NCI-H1417 treated with DMSO at 0.1 percent for 48 hours (cell line): Measurements from ENCODE around the gene RAD54L.
"Not testable (repeated sequence)": the region's sequence is repeated elsewhere in the genome, so short reads cannot be mapped to it uniquely, and the experiment has no call there.

Experiments
- DNase-seq: peaks from one replicate; lab custom pipeline; 2025; lab: John Stamatoyannopoulos, UW

The RAD54L gene

DNA sequence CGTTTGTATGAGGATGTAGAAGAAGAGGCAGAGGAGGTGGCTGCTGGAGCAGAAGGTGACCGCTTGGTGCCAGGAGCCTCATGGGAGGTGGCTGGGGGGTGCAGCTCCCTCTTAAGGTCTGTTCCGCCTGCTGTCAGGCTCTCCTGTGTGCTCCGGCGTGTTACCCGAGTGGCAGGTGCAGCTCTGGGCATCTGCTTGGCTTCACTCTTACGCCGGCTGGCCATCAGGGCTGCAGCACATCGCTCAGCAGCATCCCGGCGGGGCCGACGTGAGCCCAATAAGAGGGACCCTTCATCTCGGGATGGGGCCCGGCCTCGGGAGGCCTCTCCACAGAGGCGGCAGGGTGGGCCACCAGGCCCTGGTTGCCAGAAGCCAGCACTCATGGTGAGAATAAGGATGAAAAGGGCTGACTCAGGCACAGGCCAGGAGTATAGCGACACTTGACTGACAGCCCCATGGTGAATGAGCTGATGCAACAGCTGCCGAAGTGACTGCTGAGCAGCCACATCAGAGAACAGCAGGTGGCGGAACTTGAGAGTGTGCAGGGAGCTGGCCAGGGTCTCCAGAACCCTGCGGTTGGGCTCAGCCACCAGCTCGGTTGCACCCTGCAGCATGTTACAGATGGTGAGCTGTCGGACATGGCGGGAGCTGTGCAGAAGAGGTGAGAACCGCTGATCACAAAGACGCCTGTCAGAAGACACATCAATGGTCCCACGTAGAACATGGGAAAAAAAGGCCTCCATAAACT, 38.3 kb downstream of the RAD54L start:
- DNase-seq: peak; percentile 15

DNA sequence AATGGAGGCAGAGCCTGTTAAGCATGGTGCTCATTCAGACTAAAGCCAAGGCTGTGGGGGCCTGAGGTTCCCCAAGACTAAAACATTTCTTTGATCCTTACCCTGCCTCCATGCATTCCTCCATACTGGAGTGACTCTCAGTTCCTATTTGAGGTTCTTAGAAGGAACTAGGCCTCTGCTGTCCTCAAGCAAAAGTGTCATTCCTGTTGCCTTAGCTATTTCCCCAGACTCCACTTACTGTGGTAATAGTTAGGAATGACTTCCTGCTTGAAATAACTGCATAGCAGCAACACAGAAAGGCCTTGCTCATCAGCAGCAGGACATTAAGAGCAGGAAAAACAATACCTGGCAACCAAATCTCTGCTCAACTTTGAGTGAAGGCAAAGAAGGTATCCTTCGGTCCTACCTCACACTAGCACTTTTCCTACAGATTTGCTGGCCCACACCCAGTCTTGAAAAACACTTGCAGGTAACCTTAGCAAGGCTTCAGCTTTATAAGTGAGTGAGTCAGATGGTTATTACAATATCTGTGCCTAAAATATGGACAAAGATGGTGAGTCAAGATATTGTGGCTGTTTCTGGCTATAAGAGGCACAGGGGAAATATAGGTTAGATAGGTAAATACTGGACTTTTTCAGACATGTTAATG, 41.0 kb downstream of the RAD54L start:
- DNase-seq: no peak

DNA sequence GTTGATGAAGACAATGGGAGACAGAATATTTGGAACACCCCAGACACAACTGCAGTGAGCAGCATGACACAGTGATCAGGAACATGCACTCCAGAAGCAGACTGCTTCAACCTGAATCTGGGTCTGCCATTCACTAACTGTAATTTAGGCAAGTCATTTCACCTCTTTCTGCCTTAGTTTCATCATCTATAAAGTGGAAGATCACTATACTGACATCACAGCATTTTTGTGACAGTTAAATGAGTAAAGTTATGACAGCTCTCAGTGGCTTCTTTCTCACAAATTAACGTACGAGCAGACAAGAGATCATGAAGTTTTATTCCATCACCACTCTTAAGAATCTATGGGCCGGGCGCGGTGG, 41.6 kb downstream of the RAD54L start:
- no peak for DNase-seq

DNA sequence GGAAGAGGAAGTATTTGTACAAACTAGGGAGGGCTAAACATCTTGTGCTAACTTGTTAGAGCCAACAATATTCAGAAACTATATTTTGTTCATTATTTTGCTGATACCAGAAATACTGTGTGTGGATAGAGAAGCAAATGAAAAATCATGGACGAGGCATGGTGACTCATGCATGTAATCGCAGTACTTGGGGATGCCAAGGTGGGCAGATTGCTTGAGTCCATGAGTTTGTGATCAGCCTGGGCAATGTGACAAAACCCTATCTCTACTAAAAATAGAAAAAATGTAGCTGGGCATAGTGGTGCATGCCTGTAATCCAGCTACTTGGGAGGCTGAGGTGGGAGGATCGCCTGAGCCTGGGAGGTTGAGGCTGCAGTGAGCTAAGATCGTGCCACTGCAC, 42.4 kb downstream of the RAD54L start:
- no peak for DNase-seq

DNA sequence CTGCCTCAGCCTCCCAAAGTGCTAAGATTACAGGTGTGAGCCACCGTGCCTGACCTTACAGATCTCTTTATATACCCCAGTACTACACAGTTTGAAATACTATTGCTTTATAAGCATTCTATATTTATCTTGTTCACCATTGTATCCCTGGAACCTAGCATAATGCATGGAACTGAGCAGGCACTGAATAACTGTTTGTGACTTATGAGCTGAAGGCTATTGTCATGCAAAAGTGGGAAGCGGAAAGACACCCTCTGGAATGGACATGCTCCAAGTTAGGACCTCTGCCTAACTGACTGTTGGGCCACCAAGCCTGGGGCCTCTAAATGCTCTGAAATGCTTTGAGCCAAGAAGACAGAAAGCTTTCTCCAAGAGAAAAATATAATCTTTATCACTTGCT, 47.7 kb downstream of the RAD54L start:
- DNase-seq: no peak

DNA sequence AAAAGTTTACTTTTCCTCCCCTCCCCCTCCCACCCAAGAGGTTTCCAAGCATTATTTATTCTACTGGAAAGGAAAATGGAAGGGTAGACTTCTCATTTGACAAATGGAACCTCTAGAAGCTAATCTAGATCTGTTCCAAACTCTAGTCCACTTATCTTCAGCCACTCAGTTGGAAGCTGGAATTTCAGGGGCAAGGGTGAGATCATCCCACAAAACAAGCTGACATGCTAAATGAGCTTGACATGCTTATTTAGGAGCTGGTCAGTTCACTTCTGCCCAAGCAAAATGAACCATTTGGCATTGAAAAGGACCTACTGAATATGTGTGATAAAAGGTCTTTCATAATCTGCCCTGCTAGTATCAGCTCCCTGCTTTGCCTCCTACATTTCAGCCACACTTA, 50.8 kb downstream of the RAD54L start:
- no peak for DNase-seq

DNA sequence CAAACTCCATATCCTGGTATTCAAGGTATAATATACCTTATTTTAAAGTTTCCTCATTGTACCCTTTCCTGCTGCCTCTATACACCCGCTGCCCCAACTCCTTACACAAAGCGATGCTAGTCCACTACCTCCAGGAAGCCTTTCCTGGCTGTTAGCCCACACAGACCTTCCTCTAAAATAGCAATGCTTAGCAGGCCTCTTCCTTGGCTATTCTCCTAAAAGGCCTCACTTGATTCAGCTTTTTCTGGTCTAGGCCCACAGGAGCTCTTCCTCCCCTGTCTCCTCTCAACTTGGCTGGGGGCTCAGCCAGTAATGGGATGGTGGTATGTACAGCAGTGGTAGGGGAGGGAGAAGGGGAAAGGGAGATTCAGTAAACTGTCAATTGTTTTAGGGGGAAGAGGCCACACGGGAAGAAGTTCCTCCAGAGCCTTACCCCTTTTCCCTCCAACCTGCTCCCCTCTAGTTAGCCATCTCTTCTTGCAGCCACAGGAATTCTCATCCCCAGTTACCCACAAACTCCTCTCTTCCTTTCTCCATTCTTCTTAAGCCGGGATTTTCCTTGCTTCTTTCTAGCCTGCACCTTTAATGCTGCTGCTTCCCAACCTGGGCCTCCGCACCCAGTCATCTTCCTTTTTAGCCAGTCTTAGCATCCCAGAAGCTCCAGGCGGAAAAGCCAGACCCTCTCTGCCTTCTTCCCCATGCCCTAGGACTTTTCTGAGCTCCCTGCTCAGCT, 53.3 kb downstream of the RAD54L start:
- DNase-seq: no peak

DNA sequence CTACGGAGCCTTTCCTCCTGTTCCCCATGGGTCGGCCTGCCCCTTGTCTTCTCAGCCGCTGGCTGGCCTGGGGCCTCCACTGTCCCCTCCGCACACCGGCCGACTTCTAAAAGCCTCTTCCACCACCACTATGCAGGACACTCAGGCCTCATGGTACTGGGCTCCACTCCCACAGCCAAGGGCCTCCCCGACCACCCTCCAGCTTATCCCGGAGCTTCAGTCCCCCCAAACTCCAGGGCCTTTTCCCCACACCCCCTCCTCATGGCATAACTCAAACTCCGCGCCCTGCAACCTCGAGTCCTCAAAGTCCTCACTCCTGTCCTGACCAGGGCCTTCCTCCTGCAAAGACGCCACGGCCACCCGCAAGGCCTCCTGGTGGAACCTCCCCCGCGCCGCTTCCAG, 53.8 kb downstream of the RAD54L start:
- DNase-seq: no peak

DNA sequence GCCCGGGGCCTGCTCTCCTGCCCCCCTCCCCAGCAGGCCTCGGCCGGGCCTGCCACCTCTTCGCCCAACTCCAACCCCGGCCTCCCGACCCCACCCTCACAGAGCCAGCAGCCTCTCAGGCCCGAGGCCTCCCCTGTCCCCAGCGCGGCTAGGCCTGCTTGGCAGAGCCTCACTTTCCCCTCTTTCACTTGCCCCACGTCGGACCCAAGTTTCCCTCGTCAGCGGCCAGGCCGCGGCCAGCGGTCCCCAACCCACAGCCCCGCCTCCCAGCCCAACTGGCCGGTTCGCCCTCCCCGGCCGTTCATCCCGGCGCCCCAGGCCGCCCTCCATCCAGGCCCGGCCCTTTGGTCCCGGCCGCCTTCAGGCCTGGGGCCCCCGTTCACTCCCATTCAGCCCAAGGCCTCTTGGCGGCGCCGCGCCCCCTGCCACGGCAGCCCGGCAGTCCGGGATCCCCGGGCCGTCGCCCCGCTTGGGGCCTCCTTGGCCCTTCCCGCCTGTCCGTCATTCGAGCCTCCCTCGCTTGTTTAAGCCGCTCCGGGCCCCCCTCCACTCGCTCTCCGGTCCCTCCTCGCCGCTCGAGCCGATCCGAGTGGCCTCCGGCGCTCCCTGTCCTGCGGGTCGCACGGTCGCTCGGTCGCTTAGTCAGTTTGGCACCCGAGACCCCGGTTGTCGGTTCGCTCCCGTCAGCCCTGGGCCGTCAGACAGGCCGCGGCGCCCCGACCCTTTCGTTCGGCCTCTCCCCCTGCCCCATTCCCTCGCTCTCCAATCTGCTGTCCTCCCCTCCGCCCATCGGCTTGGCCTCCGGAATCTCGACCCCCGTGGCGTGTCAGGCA, 54.5 kb downstream of the RAD54L start:
- no peak for DNase-seq

DNA sequence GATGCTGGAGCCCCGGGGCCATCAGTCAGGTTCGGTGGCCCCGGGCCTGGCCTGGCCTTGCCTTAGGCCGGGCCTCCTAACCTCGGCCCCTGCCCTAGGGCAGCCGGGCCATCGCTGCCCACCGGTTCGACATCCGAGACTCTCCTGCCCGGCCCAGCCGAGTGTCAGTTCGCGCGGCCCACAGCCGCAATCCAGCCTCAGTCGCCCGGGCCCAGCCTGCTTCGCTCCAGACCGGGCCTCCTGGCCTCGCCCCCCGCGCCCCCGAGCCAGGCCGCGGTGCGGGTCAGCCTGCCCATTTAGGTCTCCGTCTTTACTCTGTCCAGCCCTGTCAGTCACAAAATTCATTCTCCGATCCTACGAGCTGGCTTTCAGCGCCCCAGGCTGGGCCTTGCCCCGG, 55.1 kb downstream of the RAD54L start:
- no peak for DNase-seq

DNA sequence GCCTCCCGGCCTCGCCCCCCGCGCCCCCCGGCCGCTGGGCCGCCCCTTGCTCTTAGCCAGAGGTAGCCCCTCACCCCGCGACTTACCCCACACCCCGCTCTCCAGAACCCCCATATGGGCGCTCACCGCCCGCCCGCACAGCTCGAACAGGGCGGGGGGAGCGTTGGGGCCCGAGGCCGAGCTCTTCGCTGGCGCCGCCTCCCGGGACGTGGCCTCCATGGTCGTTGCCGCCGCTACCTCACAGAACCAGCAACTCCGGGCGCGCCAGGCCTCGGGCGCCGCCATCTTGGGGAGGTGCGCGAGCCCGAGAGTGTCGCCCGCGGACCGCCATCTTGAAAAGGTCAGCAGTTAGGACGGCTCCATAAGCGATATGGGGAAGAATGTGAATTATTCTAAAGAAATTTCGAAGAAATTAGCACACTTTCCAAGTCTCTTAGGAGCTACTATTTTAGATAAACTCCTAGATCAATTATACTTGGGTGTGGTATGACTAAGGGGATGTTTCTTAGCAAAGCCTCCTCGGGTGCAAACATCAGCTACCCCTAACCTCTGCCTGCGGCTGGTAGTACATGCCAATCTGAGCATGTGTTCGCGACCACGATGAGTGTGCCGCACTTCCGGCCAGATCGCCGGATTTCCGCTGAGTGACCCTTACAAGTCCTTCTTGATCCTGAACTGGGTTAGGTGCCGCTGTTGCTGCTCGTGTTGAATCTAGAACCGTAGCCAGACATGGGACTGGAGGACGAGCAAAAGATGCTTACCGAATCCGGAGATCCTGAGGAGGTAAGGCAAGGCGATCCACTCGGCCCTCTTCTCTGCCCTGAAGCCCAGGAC, 55.7 kb downstream of the RAD54L start, which contains the start of the genes LRRC41 and UQCRH:
LRRC41 (minus strand) TSS at position 579 of the 834 bp plus-strand sequence; CDS start at position 285, 294 bp downstream.
UQCRH (plus strand) TSS at position 661 of the 834 bp plus-strand sequence; CDS start at position 730, 69 bp downstream.
- peak; percentile 81 for DNase-seq

DNA sequence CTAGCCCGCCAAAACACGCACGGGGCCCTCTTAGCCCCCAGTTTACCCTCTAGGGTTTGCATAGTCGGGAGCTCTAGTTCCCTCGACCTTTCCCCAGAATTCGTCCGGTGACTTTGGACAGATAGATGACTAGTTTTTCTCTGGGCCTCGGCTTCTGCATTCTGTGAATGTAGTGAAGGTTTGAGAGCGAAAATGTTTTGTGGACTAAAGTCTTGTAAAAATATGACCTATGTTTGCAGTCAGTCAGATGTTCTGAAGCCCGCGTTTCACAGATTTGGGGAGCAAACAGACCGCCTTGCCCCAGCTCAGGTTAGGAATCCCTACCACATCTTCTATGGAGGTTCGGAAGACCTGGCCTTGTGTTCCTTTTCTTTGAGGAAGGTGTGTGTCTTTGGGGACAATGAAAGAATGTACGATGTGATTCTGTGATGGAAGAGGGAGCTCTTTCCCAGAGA, 56.3 kb downstream of the RAD54L start:
- DNase-seq: no peak

DNA sequence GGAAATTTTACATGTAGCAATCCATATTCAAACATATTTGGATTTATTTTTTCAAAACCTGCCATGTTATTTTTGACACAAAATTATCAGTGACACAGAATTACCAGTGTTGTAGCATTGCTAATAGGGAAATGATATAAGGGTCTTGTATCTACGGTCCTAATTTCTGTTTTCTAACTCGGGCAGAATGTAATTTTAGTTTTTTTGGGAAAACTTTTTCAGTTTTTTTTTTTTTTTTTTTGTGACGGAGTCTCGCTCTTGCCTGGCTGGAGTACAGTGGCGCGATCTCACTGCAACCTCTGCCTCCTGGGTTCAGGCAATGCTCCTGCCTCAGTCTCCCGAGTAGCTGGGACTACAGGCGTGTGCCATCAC, 58.6 kb downstream of the RAD54L start:
- DNase-seq: no peak

DNA sequence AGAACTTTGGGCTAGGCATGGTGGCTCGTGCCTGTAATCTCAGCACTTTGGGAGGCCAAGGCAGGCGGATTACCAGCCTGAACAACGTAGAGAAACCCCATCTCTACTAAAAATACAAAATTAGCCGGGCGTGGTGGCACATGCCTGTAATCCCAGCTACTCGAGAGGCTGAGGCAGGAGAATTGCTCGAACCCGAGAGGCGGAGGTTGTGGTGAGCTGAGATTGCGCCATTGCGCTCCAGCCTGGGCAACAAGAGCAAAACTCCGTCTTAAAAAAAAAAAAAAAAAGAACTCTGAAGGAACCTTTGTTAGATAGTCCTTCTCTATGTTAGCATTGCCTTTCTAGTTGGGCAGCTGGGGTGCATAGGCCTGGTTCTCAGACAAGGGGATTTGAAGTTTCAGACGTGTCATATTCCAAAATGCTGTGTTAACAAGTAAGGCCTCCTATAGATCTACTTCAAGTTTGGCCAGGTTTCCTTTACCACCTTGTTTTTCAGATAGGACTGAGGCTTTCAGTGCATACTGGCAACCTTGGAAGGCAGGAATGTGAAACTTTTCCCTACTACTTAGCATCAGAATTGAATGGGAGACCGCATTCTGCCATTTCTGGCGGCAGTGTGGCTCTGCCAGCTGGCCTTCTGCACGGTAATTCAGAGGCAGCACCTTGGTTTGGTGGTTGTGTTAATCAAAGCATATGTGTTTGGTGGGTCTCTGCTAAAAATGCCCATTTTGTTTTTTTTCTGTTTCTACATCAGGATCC, 62.0 kb downstream of the RAD54L start:
- no peak for DNase-seq

DNA sequence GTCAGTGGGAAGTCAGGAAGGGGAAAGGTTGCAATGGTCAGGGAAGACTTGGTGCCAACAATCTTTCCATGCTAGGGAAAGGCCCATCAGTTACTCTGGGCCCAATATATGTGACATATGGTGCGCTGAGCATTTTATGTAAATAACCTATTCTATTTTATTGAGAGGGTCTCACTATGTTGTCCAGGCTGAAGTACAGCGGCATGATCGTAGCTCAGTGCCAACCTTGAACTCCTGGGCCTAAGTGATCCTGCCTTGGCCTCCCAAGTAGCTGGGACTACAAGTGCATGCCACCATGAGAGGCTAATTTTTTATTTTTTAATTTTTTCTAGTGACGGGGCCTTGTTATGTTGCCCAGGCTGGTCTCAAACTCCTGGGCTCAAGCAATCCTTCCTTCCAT, 62.8 kb downstream of the RAD54L start:
- no peak for DNase-seq

DNA sequence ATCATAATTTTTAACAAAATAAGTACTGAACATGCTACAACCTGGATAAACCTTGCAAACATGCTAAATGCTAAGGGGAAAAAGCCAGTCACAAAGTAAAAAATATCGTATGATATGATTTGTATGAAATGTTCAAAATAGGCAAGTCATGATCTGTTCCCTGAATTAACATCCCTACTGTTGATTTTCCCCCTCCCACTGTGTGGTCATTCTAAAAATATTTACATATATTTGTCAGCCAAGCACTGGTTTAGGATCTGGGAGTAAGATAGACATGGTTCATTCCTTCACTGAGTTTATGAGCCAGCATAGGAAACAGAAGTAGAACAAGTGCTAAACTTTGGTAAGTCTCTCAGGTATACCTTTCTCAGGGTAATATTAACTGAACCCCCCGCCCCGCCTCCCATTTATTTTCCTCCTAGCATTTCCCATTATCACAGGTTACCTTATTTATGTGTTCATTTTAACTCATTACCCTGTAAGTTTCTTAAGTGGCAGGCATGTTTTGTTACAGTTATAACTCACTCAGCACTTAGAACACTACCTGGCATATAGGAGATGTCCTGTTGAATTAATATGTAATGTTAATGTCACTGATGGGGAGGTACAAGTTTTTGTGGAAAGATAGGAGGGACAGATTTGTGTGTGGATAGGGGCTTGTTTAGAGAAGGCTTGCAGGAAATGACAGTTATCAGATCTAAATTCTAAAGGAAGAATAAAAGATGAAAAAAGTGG, 68.3 kb downstream of the RAD54L start:
- no peak for DNase-seq

DNA sequence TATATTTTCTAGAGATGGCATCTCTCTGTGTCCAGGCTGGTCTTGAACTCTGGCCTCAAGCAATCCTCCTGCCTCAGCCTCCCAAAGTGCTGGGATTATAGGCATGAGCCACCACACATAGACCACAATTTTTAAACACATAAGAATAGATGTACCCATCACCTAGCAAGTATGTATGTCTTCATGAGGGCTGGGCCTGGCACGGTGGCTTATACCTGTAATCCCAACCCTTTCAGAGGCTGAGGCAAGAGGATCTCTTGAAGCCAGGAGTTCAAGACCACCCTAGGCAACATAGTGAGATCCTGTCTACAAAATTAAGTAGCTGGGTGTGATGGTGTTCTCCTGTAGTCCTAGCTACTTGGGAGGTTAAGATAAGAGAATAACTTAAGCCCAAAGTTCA, 69.8 kb downstream of the RAD54L start:
- no peak for DNase-seq

DNA sequence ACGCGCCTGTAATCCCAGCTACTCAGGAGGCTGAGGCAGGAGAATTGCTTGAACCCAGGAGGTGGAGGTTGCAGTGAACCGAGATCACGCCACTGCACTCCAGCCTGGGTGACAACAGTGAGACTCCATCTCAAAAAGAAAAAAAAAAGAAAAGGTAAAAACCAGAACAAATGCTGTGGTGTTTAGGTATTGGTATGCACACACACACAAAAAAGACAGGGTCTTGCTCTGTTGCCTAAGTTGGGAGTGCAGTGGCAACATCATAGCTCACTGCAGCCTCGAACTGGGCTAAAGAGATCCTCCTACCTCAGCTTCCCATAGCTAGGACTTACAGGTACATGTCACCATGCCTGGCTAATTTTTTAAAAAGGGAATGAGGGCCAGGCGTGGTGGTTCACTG, 71.7 kb downstream of the RAD54L start:
- DNase-seq: not testable (repeated sequence)
